Ectodermal cell (in vitro differentiated cells): Measurements from ENCODE around the gene PRMT7.

Experiments used
- H3K27ac ChIP-seq: 2 replicates; pipeline ENCODE4 v1.7.0; 2013; ENCODE audit warnings: mild to moderate bottlenecking, low read depth, low read length; ENCODE audit not compliant: insufficient read depth, poor library complexity, severe bottlenecking
- H3K27me3 ChIP-seq: 2 replicates; pipeline ENCODE4 v1.7.0; 2013; ENCODE audit warnings: mild to moderate bottlenecking, low read length; ENCODE audit not compliant: insufficient read depth, control insufficient read depth, poor library complexity, severe bottlenecking
- H3K36me3 ChIP-seq: one replicate; pipeline ENCODE4 v1.7.0; 2013; ENCODE audit warnings: low read length; ENCODE audit not compliant: control insufficient read depth, insufficient read depth
- H3K4me1 ChIP-seq: one replicate; pipeline ENCODE4 v1.7.0; 2013; ENCODE audit warnings: low read length; ENCODE audit not compliant: control insufficient read depth, insufficient read depth
- H3K4me3 ChIP-seq: 2 replicates; pipeline ENCODE4 v1.7.0; 2013; ENCODE audit warnings: low read depth, low read length, control low read depth; ENCODE audit not compliant: insufficient read depth
- H3K9me3 ChIP-seq: 2 replicates; pipeline ENCODE4 v1.7.0; 2013; ENCODE audit warnings: mild to moderate bottlenecking, low read length, moderate library complexity; ENCODE audit not compliant: control insufficient read depth
- WGBS, 2 experiments: methylation state at CpG; one replicate each; pipeline ENCODE4 v1.1.7; 2013; ENCODE audit warnings: missing lambda C conversion rate in 2 of 2; 5-methylcytosine and 5-hydroxymethylcytosine counted together

The PRMT7 gene

DNA sequence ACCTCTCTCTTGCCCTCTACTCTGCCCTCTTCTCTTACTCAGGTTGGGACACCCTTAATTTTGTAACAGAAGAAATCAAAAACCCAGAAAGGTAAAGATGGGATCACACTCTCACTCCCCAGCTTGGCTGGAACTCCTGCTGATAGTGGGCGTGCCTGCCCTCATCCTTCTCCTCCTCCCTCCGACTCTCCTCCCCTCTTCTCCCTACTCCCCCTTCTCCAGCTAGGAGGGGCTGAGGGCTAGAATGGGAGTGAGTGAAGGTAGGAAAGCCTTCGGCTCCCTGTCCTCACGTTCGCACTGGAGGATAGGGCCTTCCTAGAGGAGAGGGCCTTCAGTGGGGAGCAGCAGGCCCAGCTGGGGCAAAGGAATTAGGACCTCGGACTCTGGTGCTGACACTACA lies 20.4 kb upstream of the PRMT7 start:
- H3K4me1 ChIP-seq = peaks cover 10% of the 10 kb centered on the region
- H3K4me3 ChIP-seq = no peak overlapping the region
- H3K9me3 ChIP-seq = no peaks in the 10 kb centered on the region
- no peaks in the 10 kb centered on the region for H3K27me3 ChIP-seq
- H3K36me3 ChIP-seq = peaks cover 10% of the 10 kb centered on the region
- 59 to 65% methylated on average over 5 to 6 of the region's 6 CpGs for WGBS, 2 experiments
- H3K27ac ChIP-seq = no peak overlapping the region

DNA sequence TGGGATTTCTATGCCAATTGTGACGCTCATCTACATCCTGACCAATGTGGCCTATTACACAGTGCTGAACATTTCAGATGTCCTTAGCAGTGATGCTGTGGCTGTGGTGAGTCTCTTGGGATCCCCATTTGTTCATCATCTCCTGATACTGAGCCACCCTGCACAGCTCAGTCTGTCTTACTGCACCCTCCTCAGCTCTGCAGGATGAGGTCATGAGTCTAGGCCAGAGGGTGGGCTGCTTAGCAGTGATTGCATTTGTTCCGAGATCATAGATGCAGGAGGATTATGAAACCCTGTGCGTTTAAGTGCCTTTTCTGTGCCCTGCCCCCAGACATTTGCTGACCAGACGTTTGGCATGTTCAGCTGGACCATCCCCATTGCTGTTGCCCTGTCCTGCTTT lies 19.6 kb upstream of the PRMT7 start:
- 94 to 95% methylated on average over 4 of the region's 4 CpGs for WGBS, 2 experiments
- Histone ChIP-seq H3K27me3 (no peaks in the 10 kb centered on the region), H3K9me3 (no peaks in the 10 kb centered on the region), H3K36me3 (peaks cover 11% of the 10 kb centered on the region), H3K4me1 (peaks cover 10% of the 10 kb centered on the region), H3K27ac (no peak overlapping the region), H3K4me3 (no peak overlapping the region)

DNA sequence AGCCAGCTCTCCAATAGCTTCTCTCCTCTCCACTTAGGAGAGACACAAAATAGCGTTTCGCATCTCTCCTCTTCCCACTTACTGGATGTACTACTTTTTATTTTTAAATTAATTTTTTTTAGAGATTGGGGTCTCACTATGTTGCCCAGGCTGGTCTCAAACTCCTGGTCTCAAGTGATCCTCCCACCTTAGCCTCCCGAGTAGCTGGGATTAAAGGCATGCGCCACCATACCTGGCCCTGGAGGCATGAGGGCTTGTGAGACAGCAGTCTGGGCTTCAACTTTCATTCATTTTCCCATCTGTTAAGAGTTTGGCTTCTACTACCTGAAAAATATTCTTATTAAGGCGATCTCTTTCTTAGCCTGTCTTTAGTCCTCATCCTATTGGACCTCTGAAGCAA lies 18.4 kb upstream of the PRMT7 start:
- H3K27me3 ChIP-seq = no peaks in the 10 kb centered on the region
- H3K4me3 ChIP-seq = no peak overlapping the region
- H3K36me3 ChIP-seq = peaks cover 11% of the 10 kb centered on the region
- no peaks in the 10 kb centered on the region for H3K9me3 ChIP-seq
- WGBS, 2 experiments = 90 to 96% methylated on average over 3 to 5 of the region's 5 CpGs
- peaks cover 12% of the 10 kb centered on the region for H3K4me1 ChIP-seq
- H3K27ac ChIP-seq = no peak overlapping the region

DNA sequence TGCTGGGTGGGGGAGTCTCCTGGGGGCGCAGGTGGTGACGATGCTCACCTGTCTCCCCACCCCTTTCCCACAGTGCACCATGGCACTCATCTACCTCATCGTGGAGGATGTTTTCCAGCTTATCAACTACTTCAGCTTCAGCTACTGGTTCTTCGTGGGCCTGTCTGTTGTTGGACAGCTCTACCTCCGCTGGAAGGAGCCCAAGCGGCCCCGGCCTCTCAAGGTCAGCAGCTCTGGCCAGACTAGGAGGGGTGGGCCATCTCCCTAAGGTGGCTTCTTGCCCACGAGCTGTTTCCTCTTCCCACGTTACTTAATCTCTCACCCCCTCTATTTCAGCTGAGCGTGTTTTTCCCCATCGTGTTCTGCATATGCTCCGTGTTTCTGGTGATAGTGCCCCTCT lies 14.5 kb upstream of the PRMT7 start:
- H3K9me3 ChIP-seq = no peaks in the 10 kb centered on the region
- H3K27ac ChIP-seq = no peak overlapping the region
- no peaks in the 10 kb centered on the region for H3K27me3 ChIP-seq
- peaks cover 23% of the 10 kb centered on the region for H3K36me3 ChIP-seq
- no peak overlapping the region for H3K4me3 ChIP-seq
- 93 to 95% methylated on average over 12 of the region's 12 CpGs for whole genome bisulfite sequencing, 2 experiments
- H3K4me1 ChIP-seq = peaks cover 3% of the 10 kb centered on the region

DNA sequence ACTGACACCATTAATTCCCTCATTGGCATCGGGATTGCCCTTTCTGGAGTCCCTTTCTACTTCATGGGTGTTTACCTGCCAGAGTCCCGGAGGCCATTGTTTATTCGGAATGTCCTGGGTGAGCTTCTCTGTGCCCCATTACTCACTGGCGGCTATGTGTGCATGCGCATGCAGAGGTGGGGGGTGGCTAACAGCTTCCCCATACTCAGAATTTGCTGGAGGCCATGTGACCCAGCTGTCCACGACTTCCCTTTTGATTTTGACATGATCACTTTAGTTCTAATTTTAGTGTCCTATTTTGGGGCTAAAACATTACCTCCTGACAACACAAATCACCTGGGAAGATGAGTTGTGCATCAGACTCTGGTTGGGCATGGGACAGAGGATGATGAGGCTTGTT lies 14.1 kb upstream of the PRMT7 start:
- Histone ChIP-seq H3K36me3 (peaks cover 21% of the 10 kb centered on the region), H3K27me3 (no peaks in the 10 kb centered on the region), H3K4me1 (peaks cover 3% of the 10 kb centered on the region), H3K27ac (no peak overlapping the region), H3K9me3 (no peaks in the 10 kb centered on the region), H3K4me3 (no peak overlapping the region)
- WGBS, 2 experiments = 94 to 95% methylated on average over 6 of the region's 6 CpGs

DNA sequence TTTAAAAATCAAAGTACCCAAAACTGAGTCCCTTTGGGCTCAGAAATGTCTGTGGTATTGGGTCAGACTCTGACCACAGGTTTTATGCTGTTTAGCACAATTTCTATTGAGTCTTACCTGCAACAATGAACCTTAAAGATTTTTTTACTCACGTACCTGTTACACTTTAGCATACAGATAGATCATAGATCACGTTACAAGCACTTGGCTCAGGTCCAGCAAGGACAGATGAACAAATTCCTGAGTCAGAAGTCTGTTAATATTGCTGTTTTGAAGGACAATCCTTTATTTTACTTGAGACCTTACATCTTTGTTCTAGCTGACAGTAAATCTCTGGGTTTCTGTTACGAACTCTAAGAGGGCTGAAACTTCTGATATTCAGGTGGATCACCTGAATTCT lies 12.9 kb upstream of the PRMT7 start:
- no peaks in the 10 kb centered on the region for H3K27me3 ChIP-seq
- H3K9me3 ChIP-seq = no peaks in the 10 kb centered on the region
- no peak overlapping the region for H3K27ac ChIP-seq
- peaks cover 3% of the 10 kb centered on the region for H3K4me1 ChIP-seq
- WGBS, 2 experiments = 97% methylated on average over 3 of the region's 3 CpGs
- H3K4me3 ChIP-seq = no peak overlapping the region
- peaks cover 30% of the 10 kb centered on the region for H3K36me3 ChIP-seq

DNA sequence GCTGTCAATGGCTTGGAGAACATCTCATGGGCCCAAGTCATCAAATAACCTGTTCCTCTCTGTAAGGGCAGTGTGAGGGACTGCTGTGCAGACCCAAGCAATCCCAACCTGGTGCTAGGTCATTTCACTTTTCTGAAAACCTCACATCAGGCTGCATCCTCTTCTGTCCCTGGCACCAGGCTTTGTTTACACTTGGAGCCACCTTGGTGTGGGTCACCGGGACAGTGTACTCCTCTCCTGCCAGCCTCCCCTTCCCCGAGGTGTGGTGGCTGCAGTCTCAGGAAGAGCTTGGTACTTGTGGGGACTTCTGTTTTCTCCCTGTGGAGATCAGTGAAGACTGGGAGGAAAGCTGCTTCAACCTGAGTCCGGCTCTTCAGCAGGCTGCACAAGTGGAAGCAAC lies 12.5 kb upstream of the PRMT7 start:
- Histone ChIP-seq H3K27me3 (no peaks in the 10 kb centered on the region), H3K4me1 (peaks cover 3% of the 10 kb centered on the region), H3K9me3 (no peaks in the 10 kb centered on the region), H3K36me3 (peaks cover 33% of the 10 kb centered on the region), H3K27ac (peak overlapping the region; percentile 26), H3K4me3 (no peak overlapping the region)
- 92 to 99% methylated on average over 3 of the region's 3 CpGs for WGBS, 2 experiments

DNA sequence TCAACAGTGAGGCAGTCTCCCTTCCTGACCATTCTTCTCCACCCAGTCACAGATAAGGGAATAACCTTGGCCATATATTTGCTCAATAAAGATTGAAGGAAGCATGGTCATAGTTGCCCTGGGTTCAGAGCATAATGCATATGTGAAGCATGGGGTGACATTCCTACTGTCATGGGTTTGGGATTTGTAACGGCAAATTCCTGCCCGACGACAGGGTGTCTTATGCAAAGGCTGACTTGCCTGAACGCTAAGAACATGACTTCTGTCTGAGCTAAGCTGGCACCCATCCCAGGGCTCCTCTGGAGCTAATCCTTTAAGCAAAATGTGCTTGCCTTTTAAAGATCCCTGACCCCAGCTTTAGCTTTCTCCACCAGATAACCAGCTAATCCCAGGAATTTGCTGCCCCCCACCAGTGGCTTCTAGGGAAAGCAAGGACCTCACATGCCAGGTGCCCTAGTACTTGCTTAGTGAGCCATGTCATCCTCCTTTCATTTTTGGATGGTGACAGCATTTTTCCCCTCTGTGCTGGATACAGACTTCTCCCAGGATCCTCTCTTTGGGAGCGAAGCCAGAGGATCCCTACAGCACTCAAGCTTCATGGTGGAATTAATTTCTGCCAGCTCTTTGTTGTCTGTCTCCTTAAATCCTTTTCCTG lies 11.8 kb upstream of the PRMT7 start:
- Histone ChIP-seq H3K4me1 (peaks cover 3% of the 10 kb centered on the region), H3K4me3 (no peak overlapping the region), H3K36me3 (peaks cover 34% of the 10 kb centered on the region), H3K9me3 (no peaks in the 10 kb centered on the region), H3K27ac (peak overlapping the region; percentile 48), H3K27me3 (no peaks in the 10 kb centered on the region)
- 80 to 84% methylated on average over 5 of the region's 5 CpGs for WGBS, 2 experiments

DNA sequence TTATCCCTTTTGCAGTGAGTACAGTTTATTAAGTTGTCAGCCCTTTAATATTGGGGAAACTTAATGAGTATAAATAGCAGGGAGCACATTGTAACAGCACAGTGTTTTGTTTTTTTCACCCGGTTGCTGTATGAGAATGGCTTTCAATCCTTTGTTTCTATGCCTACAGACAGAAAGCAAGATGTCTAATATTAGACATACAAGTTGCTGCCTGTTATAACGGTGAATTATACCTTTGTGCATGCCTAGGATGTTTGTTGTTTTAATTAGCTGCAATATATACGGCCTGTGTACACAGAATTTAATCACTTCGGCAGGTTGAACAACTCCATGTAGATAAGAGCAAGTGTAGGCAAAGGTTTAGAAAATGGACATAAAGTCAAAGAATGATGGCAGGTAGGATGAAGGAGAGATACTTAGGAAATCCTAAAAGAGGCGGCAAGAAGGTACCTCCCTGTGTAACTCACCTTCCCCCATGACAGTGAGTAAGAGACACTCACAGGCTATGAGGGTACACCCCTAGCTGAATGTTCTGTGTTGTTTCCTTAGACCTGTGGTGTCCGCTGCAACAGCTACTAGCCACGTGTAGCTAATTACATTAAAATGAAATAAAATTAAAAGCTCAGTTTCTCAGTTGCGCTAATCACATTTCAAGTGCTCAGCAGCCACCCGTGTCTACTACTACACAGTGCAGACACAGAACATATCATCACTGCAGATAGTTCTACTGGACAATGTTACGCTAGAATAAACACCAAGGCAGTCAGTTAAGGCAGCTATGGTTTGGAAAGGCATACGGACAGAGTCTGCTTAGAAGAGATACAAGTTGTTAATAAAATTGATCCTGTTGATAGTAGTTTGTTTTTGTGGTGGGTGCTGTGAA lies 11.0 kb upstream of the PRMT7 start:
- Histone ChIP-seq H3K27me3 (no peaks in the 10 kb centered on the region), H3K4me3 (no peak overlapping the region), H3K36me3 (peaks cover 34% of the 10 kb centered on the region), H3K9me3 (no peaks in the 10 kb centered on the region), H3K4me1 (peaks cover 3% of the 10 kb centered on the region), H3K27ac (peak overlapping the region; percentile 48)
- WGBS, 2 experiments = 94 to 97% methylated on average over 11 of the region's 11 CpGs

DNA sequence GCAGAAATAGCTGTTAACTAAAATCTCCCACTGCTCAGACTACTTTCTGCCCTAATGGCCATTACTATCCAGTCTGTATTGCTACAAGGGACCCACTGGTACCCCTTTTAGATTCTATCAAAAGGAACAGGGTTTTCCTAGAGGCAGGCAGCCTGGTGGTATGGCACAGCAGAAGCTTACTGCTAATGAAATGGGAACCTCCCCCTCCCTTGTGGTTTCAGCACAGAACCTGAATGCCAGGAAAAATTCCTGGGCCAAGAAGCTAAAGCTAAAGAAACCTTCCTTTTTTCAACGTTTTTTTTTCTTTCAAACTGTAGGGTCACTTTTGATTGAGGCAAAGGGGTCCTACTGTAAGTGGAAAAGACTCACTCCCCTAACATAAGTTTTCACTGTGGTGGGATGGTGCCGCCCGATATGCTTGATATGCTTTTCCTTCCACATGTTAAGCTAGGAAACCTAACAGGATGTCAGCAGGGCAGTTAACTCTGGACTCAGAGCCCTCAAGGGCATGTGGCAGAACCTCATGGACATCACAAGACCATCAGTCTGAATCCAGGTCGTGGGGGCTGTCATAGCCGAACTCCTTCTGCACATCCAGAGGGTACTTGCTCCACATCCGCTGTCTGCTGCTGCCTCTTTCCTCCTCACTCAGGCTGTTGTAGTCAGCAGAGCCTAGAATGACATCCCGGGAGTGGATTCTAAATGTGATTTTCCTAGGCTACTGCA lies 9.9 kb upstream of the PRMT7 start:
- Histone ChIP-seq H3K4me1 (peaks cover 3% of the 10 kb centered on the region), H3K27me3 (no peaks in the 10 kb centered on the region), H3K4me3 (no peak overlapping the region), H3K9me3 (no peaks in the 10 kb centered on the region), H3K27ac (no peak overlapping the region), H3K36me3 (peaks cover 31% of the 10 kb centered on the region)
- 92 to 93% methylated on average over 7 of the region's 7 CpGs for WGBS, 2 experiments
